T-helper 17 cell (primary cell): ENCODE data around the gene TOX2. TPM values are rescaled to one million over a fixed set of nuclear protein-coding genes. Genes with fewer than 3 reads are reported as not detected.

ENCODE experiments used
- ATAC-seq: fragments of 150-1000 bp; cut with Tn5 transposase; 2 replicates; pipeline ENCODE4 v1.10.0; 2021; ENCODE audit warnings: mild to moderate bottlenecking, moderate library complexity
- DNase-seq, 3 donors: peaks; one replicate each; pipeline versions ENCODE4 v3.0.0 to v3.0.0-alpha.2; 2020 to 2021
- H3K9me3 ChIP-seq: one replicate; pipeline ENCODE4 v1.7.0; 2013; ENCODE audit warnings: low read length, mild to moderate bottlenecking; ENCODE audit not compliant: control insufficient read depth, poor library complexity, severe bottlenecking
- H3K27ac Mint-ChIP-seq: one replicate; pipeline ENCODE4 v1.8.0; 2022; ENCODE audit warnings: mild to moderate bottlenecking, moderate library complexity, mixed read lengths
- H3K27me3 Mint-ChIP-seq: one replicate; pipeline ENCODE4 v1.8.0; 2022; ENCODE audit warnings: mixed read lengths
- H3K36me3 Mint-ChIP-seq: one replicate; pipeline ENCODE4 v1.8.0; 2022; ENCODE audit warnings: low read depth, mixed read lengths
- H3K4me1 Mint-ChIP-seq: one replicate; pipeline ENCODE4 v1.8.0; 2022; ENCODE audit warnings: mild to moderate bottlenecking, mixed read lengths
- H3K4me3 Mint-ChIP-seq: one replicate; pipeline ENCODE4 v1.8.0; 2022; ENCODE audit warnings: mild to moderate bottlenecking, moderate library complexity, mixed read lengths
- total RNA-seq, 4 donors: library from RNA in 2 of 4; stranded (reverse) in 2 of 4; gene quantifications; one replicate each; pipeline ENCODE4 v1.2.3 and lab custom pipeline; 2022 to 2026

TOX2 gene
- total RNA-seq, 2 donors from 2014 or later: 1.7 to 2.2 TPM

DNA sequence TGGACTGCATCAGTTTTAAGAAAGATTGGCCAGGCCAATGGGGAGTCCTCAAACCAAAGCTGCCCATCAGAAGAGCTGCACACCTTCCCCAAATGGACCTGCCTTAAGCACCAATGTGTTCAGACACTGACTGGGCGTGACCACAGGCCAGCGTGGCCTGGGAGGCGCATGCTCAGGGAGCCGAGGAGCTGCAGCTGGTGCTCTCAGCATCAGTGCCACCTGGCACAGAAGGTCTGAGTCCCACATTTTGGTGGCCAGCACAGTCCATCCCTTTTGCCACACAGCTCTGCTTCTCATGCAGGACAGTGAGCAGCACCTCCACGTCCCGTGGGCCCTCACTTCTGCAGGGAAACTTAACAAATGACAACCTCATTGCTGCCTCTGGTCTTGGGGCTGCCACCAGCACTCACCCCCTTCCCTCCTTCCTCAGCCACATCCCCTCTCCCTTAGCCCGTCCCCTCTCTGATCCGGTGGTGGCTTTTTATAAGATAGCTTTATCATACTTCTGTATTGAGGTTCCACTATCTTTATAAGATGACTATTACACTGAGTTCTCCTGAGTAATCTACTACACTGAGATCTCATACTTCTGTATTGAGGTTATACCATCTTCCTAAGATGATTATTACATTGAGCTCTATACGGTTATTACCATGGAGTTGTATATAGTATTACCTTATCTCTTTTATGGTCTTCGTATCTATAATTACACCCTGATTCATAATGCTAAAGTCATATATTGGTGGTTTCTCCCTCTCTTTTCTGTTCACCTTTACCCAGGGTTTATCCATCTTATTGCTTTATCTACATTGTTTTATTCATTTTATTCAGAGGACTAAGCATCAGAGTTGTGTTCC, 109.1 kb downstream of the TOX2 start:
- no peak for DNase-seq
- Mint-ChIP-seq H3K4me1 (peaks cover 39% of the 10 kb centered on the region), H3K36me3 (no peaks in the 10 kb centered on the region), H3K27ac (no peak overlapping the region), H3K27me3 (peaks cover 26% of the 10 kb centered on the region), H3K4me3 (no peak overlapping the region)
- H3K9me3 ChIP-seq: no peaks in the 10 kb centered on the region
- no peak for ATAC-seq

DNA sequence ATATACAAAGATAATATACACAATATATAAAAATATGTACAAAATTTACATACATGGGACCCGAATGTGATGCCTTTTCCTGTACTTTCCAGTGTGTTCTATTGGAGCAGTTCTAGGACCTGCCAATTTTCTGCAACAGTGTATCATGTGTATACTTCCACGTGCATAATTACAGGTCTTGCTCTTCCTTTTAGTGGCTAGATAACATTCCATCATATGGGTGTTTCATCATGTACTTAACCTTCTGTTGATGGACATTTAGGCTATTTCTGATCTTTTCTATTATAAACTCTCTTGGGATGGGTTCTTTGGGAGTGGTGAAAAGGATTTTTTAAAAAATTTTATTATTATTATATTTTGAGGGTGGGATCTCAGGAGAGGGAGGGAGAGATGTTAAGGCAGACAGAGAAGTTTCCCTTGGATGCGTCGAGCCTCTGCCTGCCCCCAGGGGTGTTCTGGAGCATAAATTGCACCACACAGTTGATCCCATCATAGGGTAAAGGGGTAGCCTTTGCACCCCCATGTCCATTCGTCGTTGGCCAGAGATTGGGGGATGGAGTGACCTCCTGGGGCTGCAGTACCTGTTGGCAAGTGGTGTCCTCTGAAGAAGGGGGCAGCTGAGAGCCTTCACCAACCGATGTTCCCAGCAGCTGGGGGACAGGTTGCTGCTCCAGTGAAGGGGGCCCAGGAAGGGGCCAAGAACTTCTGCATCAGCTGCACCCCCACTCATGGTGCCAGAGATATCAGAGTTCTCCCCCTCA, 110.3 kb downstream of the TOX2 start:
- ATAC-seq: no peak
- Mint-ChIP-seq H3K36me3 (peaks cover 4% of the 10 kb centered on the region), H3K4me3 (no peak overlapping the region), H3K27ac (no peak overlapping the region), H3K4me1 (peaks cover 35% of the 10 kb centered on the region), H3K27me3 (peaks cover 26% of the 10 kb centered on the region)
- DNase-seq: no peak
- H3K9me3 ChIP-seq: no peaks in the 10 kb centered on the region

- ATAC-seq: no peak
- H3K36me3 Mint-ChIP-seq: peaks cover 7% of the 10 kb centered on the region
- DNase-seq: no peak
- peaks cover 26% of the 10 kb centered on the region for H3K27me3 Mint-ChIP-seq
- H3K9me3 ChIP-seq: no peaks in the 10 kb centered on the region
- no peak overlapping the region for H3K4me3 Mint-ChIP-seq
- no peak overlapping the region for H3K27ac Mint-ChIP-seq
- peaks cover 32% of the 10 kb centered on the region for H3K4me1 Mint-ChIP-seq
These were observed 111.1 kb downstream of the TOX2 start for GRCh38 chr20:44025756-44026155.

DNA sequence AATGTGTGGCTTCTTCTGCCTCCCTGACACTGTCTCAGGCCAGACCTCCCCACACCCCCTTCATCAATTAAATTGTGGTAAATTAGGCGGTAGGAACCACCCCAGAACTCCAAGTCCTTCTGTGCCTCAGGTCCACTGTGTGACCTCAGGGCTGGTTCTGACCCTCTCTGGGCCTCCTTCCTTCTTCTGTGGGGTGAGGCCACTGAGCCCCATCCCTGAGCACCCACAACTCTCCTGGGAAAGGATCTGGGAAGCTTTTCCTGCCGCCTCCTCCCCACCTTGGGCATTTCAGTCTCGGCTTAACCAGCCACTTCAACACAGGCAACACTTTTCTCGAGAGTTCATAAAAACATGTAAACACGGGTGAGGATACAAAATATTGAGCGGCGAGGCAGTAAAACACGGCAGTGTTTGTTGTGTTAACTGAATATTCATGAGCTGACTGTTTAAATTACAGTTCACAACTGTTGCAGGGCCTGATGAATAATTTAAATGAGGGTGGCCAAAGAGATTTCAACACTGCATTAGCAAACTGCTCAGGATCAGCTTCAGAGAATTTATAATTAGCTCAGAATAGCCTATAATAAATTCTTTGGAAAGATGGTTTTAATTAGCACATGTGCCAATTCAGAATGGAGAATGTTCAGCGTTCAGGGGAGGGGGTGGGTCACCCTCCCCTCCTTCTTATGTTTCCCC, 112.1 kb downstream of the TOX2 start:
- no peaks in the 10 kb centered on the region for H3K9me3 ChIP-seq
- H3K4me1 Mint-ChIP-seq: peaks cover 31% of the 10 kb centered on the region
- peaks cover 7% of the 10 kb centered on the region for H3K36me3 Mint-ChIP-seq
- H3K27me3 Mint-ChIP-seq: peaks cover 26% of the 10 kb centered on the region
- no peak overlapping the region for H3K27ac Mint-ChIP-seq
- ATAC-seq (no peak), DNase-seq (no peak)
- H3K4me3 Mint-ChIP-seq: no peak overlapping the region

- Mint-ChIP-seq H3K36me3 (peaks cover 7% of the 10 kb centered on the region), H3K27me3 (peaks cover 31% of the 10 kb centered on the region), H3K4me3 (no peak overlapping the region), H3K4me1 (peaks cover 31% of the 10 kb centered on the region), H3K27ac (no peak overlapping the region)
- no peaks in the 10 kb centered on the region for H3K9me3 ChIP-seq
- DNase-seq (no peak), ATAC-seq (no peak)
These were observed 112.8 kb downstream of the TOX2 start for GRCh38 chr20:44027343-44028002.

DNA sequence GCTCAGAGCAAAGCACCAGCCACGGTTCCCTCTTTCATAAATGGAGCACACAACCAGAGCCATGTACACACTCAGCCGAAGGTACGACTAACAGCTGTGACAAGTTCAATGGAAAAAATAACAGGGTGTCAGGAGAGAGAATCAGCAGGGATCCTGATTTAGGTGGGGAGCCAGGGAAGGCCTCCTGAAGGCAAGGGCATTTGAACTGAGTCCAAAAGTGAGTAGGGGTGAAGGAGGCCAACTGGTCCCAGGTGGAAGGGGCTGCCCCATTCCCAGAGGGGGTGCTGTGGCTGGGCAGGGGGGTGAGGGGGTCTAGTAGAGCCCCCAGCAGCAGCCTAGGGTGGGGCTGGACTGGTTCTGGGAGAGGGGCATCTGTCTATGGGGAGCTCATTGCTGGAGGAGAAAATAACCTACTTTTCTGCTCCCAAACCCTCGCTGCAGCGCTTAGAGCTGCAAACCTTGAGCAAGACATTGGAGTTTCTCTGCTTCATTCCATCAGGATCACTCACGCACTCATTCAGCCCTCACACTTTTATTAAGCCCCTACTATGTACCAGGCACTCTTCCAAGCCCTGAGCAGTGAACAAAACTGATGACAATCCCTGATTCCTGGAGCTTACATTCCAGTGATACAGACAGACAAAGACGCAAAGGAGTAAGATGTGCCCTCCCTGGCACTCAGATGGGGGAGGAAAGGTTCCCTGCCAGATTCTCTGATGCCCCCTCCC, 113.5 kb downstream of the TOX2 start:
- peaks cover 7% of the 10 kb centered on the region for H3K36me3 Mint-ChIP-seq
- H3K27me3 Mint-ChIP-seq: peaks cover 31% of the 10 kb centered on the region
- H3K4me3 Mint-ChIP-seq: no peak overlapping the region
- peak overlapping the region; percentile 86 for H3K27ac Mint-ChIP-seq
- ATAC-seq (no peak), DNase-seq (no peak)
- no peaks in the 10 kb centered on the region for H3K9me3 ChIP-seq
- H3K4me1 Mint-ChIP-seq: peaks cover 29% of the 10 kb centered on the region

- H3K27ac Mint-ChIP-seq: peak overlapping the region; percentile 86
- H3K4me3 Mint-ChIP-seq: peak overlapping the region; percentile 84
- H3K9me3 ChIP-seq: no peaks in the 10 kb centered on the region
- no peak for DNase-seq
- peaks cover 7% of the 10 kb centered on the region for H3K36me3 Mint-ChIP-seq
- peaks cover 25% of the 10 kb centered on the region for H3K27me3 Mint-ChIP-seq
- ATAC-seq: peak; percentile 57
- H3K4me1 Mint-ChIP-seq: peaks cover 27% of the 10 kb centered on the region
These were observed 114.5 kb downstream of the TOX2 start for GRCh38 chr20:44028868-44029847.

GRCh38 chr20:44029848-44030230, 115.2 kb downstream of the TOX2 start:
- no peak overlapping the region for H3K4me3 Mint-ChIP-seq
- no peak for DNase-seq
- no peak overlapping the region for H3K27ac Mint-ChIP-seq
- no peak for ATAC-seq
- H3K9me3 ChIP-seq: no peaks in the 10 kb centered on the region
- H3K4me1 Mint-ChIP-seq: peaks cover 27% of the 10 kb centered on the region
- H3K36me3 Mint-ChIP-seq: peaks cover 9% of the 10 kb centered on the region
- H3K27me3 Mint-ChIP-seq: peaks cover 25% of the 10 kb centered on the region

DNA sequence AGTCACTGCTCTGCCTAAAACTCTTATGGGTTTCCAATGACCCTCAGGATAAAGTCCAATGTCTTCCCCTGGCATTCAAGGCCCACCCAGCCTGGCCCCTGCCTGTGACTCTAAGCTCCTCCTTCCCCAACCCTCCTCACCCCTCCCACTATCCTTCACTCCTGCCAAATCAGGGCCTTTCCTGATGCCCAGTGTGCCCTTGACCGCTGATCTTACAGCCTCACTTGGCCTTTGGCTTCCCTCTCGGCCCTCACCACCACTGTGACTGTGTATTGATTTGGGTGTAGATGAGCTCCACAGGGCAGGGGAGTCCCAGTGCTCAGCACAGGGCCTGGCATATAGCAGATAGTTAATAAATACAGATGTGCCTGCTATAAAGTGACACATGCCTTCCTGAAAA, 115.7 kb downstream of the TOX2 start:
- H3K9me3 ChIP-seq: no peaks in the 10 kb centered on the region
- H3K27me3 Mint-ChIP-seq: peaks cover 26% of the 10 kb centered on the region
- peaks cover 10% of the 10 kb centered on the region for H3K36me3 Mint-ChIP-seq
- H3K27ac Mint-ChIP-seq: no peak overlapping the region
- DNase-seq: no peak
- H3K4me1 Mint-ChIP-seq: peaks cover 27% of the 10 kb centered on the region
- ATAC-seq: no peak
- no peak overlapping the region for H3K4me3 Mint-ChIP-seq

GRCh38 chr20:44031001-44031574, 116.4 kb downstream of the TOX2 start:
- Mint-ChIP-seq H3K4me3 (no peak overlapping the region), H3K4me1 (peaks cover 27% of the 10 kb centered on the region), H3K27me3 (peaks cover 29% of the 10 kb centered on the region), H3K27ac (no peak overlapping the region), H3K36me3 (peaks cover 10% of the 10 kb centered on the region)
- no peak for ATAC-seq
- H3K9me3 ChIP-seq: no peaks in the 10 kb centered on the region
- DNase-seq: no peak

DNA sequence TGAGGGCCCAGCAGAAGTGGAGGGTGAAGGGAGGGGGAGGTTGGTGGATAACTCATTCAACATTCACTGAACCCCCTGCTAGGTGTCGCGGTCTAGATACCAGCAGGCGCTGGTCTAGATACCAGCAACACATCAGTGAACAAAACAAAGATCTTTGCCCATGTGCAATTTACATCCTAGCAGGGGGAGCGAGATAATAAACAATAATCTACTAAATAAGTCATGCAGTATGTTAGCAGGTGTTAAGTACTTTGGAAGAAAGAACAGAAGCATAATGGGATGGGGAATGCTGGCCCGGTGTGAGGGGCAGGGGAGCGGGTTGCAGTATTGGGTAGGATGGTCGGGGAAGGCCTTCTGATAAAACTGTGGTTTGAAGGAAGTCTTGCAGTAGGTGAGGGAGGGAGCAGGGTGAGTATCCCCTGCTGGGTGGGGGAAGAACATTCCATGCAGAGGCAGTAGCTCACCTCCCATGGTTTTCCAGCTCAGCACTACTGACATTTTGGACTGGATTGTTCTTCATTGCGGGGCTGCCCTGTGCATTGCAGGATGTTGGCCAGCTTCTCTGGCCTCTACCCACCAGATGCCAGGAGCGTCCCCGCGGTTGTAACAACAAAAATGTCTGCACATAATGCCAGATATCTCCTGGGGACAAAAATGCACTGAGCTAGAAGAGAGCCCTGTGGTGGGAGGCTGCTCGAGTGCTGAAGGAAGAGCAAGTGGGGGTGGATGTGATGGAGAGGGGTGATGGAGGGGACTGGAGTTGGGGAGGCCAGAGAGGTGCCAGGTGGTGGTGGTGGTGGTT, 117.3 kb downstream of the TOX2 start:
- H3K9me3 ChIP-seq: no peaks in the 10 kb centered on the region
- H3K4me1 Mint-ChIP-seq: peaks cover 27% of the 10 kb centered on the region
- peaks cover 29% of the 10 kb centered on the region for H3K27me3 Mint-ChIP-seq
- H3K27ac Mint-ChIP-seq: no peak overlapping the region
- H3K4me3 Mint-ChIP-seq: no peak overlapping the region
- DNase-seq: no peak
- peaks cover 10% of the 10 kb centered on the region for H3K36me3 Mint-ChIP-seq
- no peak for ATAC-seq
